NCI-H82 treated with DMSO at 0.1 percent for 48 hours (cell line): Measurements from ENCODE around the gene MAP3K14.
A peak's percentile ranks its signal among the peaks of the same experiment; 100 is the strongest.

Source experiments
- DNase-seq: peaks from one replicate; lab custom pipeline; 2025; ENCODE audit not compliant: unreplicated experiment; lab: John Stamatoyannopoulos, UW

The MAP3K14 gene

GRCh38 chr17:45284176-45285140 is 32.4 kb downstream of the MAP3K14 start:
- DNase-seq: no peak

DNA sequence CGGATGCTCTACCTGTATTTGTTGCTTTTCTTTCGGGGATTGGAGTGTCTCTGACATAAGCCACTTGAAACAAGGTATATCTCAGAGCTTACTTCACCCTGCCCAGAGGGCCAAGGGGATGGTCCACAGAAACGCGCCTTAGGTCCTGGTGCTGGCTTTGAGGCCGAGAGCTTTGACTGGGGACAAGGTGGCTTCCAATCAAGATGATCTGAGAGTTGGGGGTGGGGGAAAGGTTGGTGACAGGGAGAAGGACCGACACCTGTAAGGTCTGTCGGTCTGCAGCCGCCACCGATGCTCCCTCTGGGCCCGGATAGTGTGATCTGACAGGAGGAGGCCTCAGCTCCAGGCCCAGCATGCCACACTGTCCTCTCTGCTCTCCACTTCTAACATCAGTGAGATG is 33.1 kb downstream of the MAP3K14 start:
- DNase-seq: no peak

GRCh38 chr17:45282683-45283644 is 33.9 kb downstream of the MAP3K14 start:
- DNase-seq: peak; percentile 47

GRCh38 chr17:45279898-45280297 is 36.9 kb downstream of the MAP3K14 start:
- peak; percentile 62 for DNase-seq

DNA sequence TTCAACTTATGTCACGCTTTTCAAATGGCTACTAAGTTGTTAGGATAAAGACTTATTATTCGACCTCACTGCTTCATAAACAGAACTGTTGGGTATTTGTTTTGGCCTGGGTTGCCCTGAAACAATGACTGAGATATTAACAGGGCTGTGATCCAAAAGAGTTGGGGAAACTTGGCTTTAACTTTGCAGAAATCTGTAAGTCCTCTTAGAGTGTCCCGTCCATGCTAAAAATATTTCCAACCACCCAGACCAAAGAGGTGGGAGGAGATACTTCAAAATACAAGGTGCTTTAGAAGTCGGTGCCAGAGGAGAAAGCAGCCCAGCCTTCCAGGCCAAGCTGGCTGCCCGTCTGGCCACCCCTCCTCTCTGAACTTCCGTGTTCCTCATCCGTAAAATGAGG is 38.8 kb downstream of the MAP3K14 start:
- DNase-seq: no peak

DNA sequence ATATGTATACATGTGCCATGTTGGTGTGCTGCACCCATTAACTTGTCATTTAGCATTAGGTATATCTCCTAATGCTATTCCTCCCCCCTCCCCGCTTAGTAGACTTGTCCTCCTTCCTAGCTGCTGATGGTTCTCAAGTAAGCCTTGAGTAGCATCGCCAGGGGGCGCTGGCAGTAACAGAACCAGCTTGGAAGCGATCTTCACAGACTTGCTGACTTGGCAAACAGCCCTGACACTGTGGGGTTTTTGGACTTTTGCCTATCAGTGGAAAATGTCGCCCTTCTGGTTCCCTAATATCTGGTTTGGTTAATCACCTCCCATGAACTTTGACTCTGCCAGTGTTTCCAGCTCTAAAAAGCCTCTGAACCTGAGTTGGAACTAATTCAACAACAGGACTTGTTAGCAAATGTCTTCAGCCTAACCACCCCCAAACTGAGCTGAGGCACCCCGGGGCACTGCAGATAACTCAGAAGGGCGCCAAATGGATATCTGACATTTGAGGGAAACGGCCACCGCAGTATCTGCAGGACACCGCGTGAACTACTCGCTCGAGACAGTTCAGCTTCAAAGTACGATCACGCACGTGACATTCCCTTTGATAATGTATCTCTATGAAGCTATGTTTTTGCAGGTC is 39.5 kb downstream of the MAP3K14 start:
- DNase-seq: peak; percentile 92

GRCh38 chr17:45276031-45276430 is 40.8 kb downstream of the MAP3K14 start:
- DNase-seq: peak; percentile 29

- no peak for DNase-seq
Measured at GRCh38 chr17:45274033-45274432, 42.8 kb downstream of the MAP3K14 start.

DNA sequence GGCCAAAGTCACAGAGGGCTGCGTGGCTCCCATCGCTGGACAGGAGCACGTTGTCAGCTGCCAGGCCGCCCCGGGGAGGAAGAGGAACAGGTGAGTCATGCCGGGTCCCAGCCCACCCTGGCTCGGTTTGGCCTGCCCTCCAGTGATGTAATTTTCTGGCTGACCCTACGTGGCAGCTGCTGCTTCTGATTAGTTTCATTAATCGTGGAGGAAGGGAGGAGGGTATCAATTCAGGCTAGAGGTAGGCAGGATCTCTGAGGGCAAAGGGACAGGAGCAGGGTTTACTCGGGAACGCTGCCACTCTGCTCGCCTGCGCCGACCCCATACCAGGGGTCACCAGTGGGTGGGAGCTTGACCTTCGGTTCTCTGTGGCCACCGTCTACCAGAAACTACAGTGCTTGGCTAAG is 43.3 kb downstream of the MAP3K14 start:
- DNase-seq: no peak

DNA sequence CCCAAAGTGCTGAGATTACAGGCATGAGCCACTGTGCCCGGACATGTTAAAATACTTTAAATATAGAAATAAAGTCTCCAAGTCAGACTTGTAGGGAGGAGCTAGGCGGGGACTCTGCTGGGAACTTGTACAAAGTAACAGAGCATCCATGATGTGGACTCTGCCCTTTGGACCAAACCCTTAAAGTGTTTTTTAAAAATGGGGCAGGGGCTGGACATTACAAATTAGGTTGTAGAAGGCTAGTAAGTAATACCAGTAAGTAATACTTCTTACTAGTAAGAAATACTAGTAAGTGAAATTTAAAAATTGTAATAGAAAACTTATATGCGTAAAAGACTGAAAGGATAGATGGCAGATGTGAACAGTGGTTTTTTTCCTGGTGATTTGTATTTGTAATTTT is 45.2 kb downstream of the MAP3K14 start:
- DNase-seq: no peak

DNA sequence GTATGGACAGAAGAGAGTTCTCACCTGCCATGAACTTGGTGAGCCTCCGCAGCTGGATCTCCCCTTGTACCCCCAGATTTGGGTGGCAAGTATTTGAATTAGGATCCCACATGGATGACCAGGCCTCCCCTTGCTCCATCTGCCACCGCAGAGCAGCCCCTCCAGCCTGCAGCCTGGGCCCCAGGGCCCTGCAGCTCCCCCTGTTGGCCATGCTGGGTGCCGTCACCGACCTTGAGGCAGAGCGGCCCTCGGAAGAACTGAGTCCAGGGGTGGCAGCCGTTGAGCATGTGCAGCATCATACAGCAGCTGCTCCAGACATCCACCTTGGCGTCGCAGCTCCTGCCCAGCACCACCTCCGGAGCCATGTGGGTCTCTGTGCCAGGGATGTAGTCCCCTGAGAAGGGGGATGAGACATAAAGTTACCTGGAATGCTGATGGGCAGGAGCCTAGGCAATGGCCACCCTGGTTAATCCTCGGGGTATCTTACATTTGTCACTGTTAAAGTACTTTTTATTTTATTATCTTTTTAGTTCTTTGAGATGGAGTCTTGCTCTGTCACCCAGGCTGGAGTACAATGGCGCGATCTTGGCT is 45.9 kb downstream of the MAP3K14 start:
- no peak for DNase-seq

DNA sequence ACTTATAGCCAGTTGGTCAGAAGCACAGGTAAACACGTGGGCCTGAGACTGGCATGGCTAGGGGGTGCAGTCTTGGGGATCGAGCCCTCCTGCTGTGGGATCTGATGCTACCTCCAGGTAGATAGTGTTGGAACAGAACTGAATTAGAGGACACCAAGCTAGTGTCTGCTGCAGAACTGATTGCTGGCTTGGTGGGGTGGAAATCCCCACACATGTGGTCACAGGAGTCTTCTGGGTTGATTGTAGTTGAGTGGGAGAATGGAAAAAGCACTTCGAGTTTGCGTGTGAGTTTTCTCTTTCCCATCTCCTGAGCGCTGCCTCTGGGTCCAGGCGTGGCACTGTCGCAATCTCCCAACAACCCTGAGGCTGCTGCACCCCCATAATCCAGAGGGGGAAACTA is 46.9 kb downstream of the MAP3K14 start:
- DNase-seq: no peak

DNA sequence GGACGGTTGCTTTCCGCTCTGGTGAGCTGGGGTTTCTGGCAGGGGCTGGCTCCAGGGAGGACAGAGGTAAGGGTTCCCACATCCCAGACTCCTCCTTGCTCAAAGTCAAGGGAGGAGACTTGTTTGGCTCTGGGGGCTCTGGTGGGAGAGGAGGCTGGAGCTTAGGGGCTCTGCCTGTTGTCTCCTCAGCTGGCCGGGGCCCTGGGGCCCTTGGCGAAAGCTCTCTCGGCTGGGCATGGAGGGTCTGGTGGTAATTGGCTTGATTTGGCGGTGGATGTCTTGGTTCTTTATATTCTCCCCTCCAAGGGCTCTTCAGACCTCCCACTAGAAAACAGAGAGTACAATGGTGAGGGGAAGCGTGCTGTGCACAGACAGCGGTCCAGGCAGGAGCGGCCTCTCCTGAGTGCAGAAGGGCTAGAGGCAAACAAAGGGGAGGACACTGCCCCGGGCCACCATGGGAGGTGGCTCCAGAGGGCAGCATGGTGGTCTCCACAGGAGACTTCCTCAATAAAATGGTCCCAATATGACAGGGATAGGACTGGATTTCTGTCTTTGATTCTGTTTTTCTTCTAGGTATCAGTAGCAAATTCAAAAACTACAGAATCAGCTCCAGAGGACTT is 49.3 kb downstream of the MAP3K14 start:
- DNase-seq: no peak

DNA sequence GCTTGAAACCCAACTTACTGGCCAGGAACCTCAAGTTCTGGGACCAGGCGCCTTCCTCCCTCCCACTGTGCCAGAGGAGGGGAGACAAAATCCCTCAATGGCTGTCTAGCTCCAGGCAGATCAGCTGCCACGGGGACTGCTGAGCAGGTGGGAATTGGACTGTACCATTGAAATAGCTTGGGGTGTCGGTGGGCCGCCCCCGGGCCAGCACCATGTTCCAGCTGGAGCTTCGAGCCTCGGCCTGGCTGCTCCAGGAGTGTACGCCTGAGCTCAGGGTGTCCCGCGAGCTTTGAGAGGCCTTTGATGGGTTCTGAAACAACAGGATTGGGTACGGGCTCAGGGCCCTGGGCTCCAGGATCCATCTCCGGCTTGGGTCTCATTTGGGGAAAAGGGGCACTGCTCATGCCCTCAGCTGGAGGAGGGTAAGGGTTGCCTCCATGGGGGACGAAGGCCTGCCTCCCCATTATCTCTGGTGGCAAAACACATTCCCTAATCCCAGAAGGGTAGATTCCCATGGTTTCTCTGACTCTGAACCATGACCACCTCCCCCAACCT is 50.4 kb downstream of the MAP3K14 start:
- no peak for DNase-seq

DNA sequence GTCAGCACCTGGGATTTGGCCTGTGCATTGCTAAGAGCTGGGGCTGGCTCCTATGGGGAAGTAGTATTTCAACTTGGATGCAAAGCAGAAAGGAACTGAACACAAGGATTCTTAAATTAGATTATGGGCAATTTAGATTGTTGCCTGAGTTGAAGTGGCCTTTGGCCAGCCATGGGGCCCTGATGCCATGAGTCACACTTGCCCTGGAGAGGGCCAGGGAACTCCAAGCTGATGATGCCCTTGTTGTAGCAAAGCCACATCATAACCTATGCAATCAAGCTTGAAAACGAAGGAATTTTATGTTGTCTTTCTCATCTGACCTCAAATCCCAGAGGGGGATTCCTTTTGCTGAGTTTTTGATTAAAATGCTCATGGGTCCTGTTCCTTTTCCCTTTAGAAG is 51.0 kb downstream of the MAP3K14 start:
- DNase-seq: no peak

DNA sequence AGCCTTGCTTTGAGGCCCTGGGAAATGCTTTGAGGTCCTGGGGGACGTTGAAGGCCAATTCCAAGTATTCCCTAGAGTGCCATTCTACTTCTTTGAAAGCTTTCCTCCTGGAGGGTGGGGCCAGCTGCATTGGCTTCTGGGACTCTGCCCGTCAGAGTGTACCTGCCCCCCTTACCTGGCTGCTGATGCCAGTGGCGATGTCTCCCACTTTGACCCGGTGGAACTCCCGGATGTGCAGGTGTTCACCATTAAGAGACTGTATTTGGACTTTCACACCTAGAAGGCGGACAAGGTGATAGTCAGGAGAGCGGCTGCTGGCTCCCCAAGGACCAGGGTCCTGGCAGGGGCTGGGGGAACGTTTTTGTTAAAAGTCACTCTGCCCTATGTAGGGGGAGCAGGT is 51.8 kb downstream of the MAP3K14 start:
- no peak for DNase-seq

DNA sequence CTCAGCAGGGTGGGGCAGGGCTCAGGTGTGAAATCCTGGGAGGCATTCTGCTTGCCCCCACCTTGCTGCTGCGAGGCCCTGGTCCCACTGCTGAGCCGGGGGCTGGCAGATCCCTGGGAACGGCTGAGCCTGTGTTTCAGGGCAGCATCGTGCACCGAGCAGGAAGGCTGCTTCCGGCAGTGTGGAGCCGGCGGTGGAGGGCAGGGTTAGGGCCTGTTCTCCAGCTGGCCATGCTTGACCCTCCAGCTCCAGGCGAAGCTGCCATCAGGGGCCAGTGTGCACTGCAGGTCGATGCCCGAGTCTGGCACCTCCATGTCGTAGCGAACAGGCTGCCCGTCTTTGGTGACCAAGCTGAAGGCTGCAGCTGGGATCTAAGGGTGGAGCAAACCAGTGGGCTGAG is 52.4 kb downstream of the MAP3K14 start:
- no peak for DNase-seq

- no peak for DNase-seq
Measured at GRCh38 chr17:45263477-45263860, 53.4 kb downstream of the MAP3K14 start.

- no peak for DNase-seq
Measured at GRCh38 chr17:45262516-45263476, 54.0 kb downstream of the MAP3K14 start.
